SK-N-MC (cell line): ENCODE data around the gene CGREF1.

Source experiments
- EZH2 ChIP-seq: fragments of 200-600 bp; sonication (generic); IDR thresholded peaks from one replicate; pipeline ENCODE4 v1.6.1; 2017; ENCODE audit warnings: antibody characterized with exemption
- FOXP2 ChIP-seq: optimal IDR thresholded peaks from 2 replicates; pipeline ENCODE3; 2011; ENCODE audit warnings: mild to moderate bottlenecking, moderate library complexity; ENCODE audit not compliant: insufficient read depth; ENCODE audit errors: extremely low read length, control extremely low read depth
- POLR2AphosphoS5 ChIP-seq: IDR thresholded peaks from 2 replicates; pipeline ENCODE4 v1.6.1; 2012; ENCODE audit warnings: mild to moderate bottlenecking, low read depth, low read length, borderline replicate concordance

DNA sequence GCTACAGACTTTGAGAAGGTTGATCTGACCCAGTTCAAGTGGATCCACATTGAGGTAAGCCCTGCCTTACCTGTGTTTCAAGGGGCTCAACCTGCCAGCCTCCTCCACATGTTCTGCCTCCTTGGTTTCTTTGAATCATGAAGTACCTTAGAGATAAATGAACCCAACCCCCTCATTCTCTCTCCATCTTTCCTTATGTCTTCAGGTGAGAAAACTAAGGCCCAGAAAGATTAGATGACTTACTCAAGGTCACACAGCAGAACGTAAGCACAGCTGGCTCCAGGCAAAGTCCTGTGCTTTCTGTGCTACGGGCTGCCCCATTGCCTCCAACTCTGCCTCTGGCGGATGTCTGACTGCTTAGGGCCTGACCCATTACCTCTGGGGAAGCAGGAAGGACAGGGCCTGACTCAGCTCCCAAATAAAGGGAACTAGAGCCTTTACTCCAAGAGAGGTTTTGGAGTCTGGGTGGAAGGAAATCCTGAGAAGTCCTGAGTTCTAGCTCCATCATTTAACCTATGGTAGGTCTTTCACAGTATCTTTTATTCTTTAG is 22.1 kb downstream of the CGREF1 start:
- no peak; the same call in 1 of the 2 replicates for TF ChIP-seq POLR2AphosphoS5
- TF ChIP-seq EZH2: no peak
- no peak for TF ChIP-seq FOXP2
